GM15510 (cell line): ENCODE results near the gene GFRA3.

Experiments
- POLR2A ChIP-seq: IDR thresholded peaks from 3 replicates; pipeline ENCODE4 v1.6.1; 2011; ENCODE audit warnings: borderline replicate concordance; ENCODE audit not compliant: insufficient read length; ENCODE audit errors: extremely low read depth

The GFRA3 gene

GRCh38 chr5:138274189-138274853 is at the start of gene GFRA3:
Gene GFRA3 (minus strand): TSS chr5:138274621. CDS start chr5:138274424, 197 bp downstream.
- TF ChIP-seq POLR2A = no peak

- TF ChIP-seq POLR2A = no peak
These were observed 41.9 kb upstream of the GFRA3 start for GRCh38 chr5:138316355-138316754.

- no peak for TF ChIP-seq POLR2A
These were observed 41.4 kb upstream of the GFRA3 start for GRCh38 chr5:138315751-138316278.

- no peak for TF ChIP-seq POLR2A
These were observed 31.4 kb upstream of the GFRA3 start for GRCh38 chr5:138305797-138306196.

GRCh38 chr5:138303372-138303771 is 29.0 kb upstream of the GFRA3 start:
- no peak for TF ChIP-seq POLR2A

GRCh38 chr5:138289296-138289695 is 14.9 kb upstream of the GFRA3 start:
- no peak for TF ChIP-seq POLR2A

- TF ChIP-seq POLR2A = no peak
These were observed 12.8 kb upstream of the GFRA3 start for GRCh38 chr5:138287246-138287645.

GRCh38 chr5:138282920-138283742 is 8.7 kb upstream of the GFRA3 start:
- no peak for TF ChIP-seq POLR2A

GRCh38 chr5:138280915-138281314 is 6.5 kb upstream of the GFRA3 start:
- no peak for TF ChIP-seq POLR2A

GRCh38 chr5:138276402-138277054 is 2.1 kb upstream of the GFRA3 start:
- TF ChIP-seq POLR2A = no peak

GRCh38 chr5:138275895-138276294 is 1.5 kb upstream of the GFRA3 start:
- no peak for TF ChIP-seq POLR2A

GRCh38 chr5:138275379-138275782 is 960 bp upstream of the GFRA3 start:
- no peak for TF ChIP-seq POLR2A

- no peak for TF ChIP-seq POLR2A
These were observed 610 bp downstream of the GFRA3 start for GRCh38 chr5:138273834-138274188.

GRCh38 chr5:138272681-138273080 is 1.7 kb downstream of the GFRA3 start:
- TF ChIP-seq POLR2A = no peak

GRCh38 chr5:138271281-138271680 is 3.1 kb downstream of the GFRA3 start:
- TF ChIP-seq POLR2A = no peak
